Measurements from ENCODE around the gene ANKRD12.

ANKRD12 gene

DNA sequence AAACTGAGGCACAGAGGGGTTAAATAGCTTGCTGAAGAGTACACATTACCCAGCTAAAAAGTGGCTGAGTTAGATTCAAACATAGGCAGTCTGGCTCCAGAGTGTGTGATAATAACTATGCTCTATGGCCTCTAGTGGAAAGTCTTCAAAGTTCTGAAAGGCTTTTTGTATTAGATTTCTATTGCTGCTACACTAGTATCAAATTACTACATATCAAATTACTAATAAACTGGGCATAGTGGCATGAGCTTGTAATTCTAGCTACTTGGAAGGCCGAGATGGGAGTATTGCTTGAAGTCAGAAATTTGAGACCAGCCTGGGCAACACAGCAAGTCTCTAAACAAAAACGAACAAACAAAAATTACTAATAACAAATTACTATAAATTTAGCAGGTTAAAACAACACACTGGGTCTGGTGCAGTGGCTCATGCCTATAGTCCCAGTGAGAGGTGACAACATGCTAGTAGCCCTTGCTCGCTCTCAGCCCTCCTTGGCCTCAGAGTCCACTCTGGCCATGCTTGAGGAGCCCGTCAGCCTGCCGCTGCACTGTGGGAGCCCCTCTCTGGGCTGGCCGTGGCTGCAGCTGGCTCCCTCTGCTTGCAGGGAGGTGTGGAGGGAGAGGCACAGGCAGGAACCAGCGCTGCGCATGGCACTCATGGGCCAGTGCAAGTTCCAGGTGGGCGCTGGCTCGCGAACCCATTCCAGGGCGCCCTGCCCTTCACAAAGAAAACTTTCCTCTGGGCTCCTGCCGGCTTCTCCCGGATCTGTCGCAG lies 159.8 kb downstream of the ANKRD12 start:
- DNase-seq: no peak

DNA sequence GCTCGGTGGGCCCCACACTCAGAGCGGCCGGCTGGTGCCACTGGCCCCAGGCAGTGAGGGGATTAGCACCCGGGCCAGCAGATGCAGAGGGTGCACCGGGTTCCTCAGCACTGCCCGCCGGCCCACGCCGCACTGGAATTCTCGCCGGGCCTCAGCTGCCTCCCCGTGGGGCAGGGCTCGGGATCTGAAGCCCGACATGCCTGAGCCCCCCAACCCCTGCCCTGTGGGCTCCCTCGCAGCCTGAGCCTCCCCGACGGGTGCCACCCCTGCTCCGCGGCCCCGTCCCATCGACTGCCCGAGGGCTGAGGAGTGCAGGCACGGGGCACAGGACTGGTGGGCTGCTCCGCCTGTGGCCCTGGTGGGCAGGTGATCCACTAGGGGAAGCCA lies 160.4 kb downstream of the ANKRD12 start:
- no peak for DNase-seq

DNA sequence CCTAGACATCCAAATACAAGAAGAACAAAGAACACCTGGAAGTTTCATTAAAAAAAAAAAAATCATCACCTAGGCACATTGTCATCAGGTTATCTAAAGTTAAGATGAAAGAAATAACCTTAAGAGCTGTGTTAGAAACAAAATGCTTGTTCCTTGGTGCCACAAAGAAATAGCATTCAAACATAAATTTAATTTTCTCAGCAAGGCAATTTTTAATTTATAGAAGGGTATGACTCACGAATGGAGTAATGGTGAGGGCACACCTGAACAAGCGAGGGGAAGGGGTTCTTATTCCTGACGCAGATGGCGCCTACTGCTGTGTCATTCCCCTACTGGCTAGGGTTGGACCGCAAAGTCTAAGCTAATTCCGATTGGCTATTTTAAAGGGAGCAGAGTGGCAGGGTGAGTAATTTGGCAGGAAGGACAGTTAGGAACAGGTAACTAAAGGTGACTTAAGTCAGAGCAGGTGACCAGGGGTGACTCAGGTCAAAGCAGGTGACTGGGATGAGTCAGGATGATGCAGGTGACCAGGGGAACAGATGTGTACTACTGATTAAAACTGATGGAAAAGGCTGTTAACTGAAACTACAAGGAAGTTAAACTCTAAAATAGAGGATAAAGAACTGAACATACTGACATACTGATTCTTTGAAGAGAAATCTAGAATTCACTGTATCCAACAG lies 167.9 kb downstream of the ANKRD12 start:
- DNase-seq: no peak

GRCh38 chr18:9319333-9319732 lies 182.8 kb downstream of the ANKRD12 start:
- DNase-seq: no peak

- no peak for DNase-seq
These were observed 184.5 kb downstream of the ANKRD12 start for GRCh38 chr18:9321017-9321452.

GRCh38 chr18:9321736-9322135 lies 185.2 kb downstream of the ANKRD12 start:
- DNase-seq: no peak

GRCh38 chr18:9322744-9323143 lies 186.2 kb downstream of the ANKRD12 start:
- no peak for DNase-seq

- DNase-seq: no peak
These were observed 187.3 kb downstream of the ANKRD12 start for GRCh38 chr18:9323750-9324445.

DNA sequence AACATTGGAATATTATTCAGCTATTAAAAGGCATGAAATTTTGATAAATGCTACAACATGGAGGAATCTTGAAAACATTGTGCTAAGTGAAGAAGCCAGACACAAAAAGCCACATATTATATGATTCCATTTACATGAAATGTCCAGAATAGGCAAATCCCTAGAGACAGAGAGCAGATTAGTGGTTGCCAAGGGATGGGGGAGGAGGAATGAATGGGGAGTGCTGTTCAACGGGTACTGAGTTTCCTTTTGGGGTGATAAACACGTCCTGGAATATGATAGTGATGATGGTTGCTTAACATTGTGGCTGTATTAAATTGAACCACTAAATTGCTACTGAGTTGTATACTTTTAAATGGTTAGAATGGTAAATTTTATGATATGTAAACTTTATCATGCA lies 189.1 kb downstream of the ANKRD12 start:
- DNase-seq: no peak

DNA sequence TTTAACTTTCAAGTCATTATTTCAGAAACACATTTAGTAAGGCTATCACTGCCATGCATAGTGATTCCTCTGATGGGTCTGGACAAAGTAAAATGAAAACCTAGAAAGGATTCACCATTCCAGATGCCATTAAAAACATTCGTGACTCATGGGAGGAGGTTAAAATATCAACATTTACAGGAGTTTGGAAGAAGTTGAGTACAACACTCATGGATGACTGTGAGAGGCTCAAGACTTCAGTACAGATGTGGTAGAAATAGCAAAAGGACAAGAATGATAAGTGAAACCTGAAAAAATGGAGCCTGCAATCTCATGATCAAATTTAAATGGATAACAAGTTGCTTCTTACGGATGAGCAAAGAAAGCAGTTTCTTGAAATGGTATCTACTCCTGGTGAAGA lies 192.2 kb downstream of the ANKRD12 start:
- DNase-seq: no peak

- no peak for DNase-seq
These were observed 192.9 kb downstream of the ANKRD12 start for GRCh38 chr18:9329471-9329870.

GRCh38 chr18:9330419-9330818 lies 193.8 kb downstream of the ANKRD12 start:
- no peak for DNase-seq

- DNase-seq: no peak
These were observed 197.1 kb downstream of the ANKRD12 start for GRCh38 chr18:9333441-9334328.

- peak; percentile 78 for DNase-seq
These were observed 197.9 kb downstream of the ANKRD12 start, which contains the start of gene TWSG1 for GRCh38 chr18:9334329-9334972. Gene TWSG1 (plus strand): TSS chr18:9334773. CDS start chr18:9337230, 2,457 bp downstream.

DNA sequence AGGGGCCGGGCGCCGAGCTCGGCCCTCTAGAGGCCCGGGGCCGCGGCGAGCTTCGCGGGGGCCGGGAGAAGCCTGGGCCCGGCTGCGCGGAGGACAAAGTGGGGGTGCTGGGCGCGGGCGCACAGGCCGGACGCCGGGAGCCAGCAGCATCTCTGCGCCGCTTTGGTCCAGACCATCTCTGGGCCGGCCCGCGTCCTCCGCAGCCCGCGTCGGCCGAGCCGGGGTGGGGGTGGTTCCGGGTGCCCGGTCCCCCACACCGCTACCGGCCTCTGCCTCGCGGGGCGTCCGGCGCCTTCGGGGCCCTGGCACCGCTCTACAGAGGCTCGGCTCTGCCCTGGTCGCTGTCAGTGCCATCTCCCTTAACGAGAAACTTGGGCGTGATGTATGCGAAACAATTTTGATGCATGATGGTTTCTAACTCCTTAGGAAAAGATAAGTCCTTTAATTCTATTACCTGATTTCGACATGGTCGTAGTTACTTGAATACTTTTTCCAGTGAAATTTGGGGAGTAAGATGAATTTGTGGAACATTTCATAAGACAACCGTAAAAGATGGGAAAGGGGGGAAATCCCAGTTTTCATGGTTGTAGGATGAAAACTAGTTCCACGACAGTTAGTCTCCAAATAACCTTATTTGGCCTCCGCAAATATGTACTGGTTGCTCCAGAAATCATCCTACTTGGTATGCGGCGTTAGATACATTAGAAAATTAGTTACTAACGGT lies 198.6 kb downstream of the ANKRD12 start:
- peak; percentile 50 for DNase-seq
